LHCN-M2 (cell line): ENCODE data around the gene COPG2. TPM values are rescaled to one million over a fixed set of nuclear protein-coding genes. Genes with fewer than 3 reads are reported as not detected.

Experiments
- DNase-seq: peaks from one replicate; pipeline ENCODE4 v3.0.0-alpha.2; 2012; ENCODE audit warnings: low read depth
- total RNA-seq: library from RNA; depleted of rRNA; stranded (reverse); fragments of >200 nt; gene quantifications from 2 replicates; pipeline ENCODE4 v1.2.3, GENCODE V29; 2014; rRNA removed

Gene COPG2
- total RNA-seq, 1 experiment from 2014 or later = 54.0 TPM

- no peak for DNase-seq
These were observed 192.8 kb downstream of the COPG2 start for GRCh38 chr7:130475776-130476175.

GRCh38 chr7:130473876-130474275, 194.7 kb downstream of the COPG2 start:
- DNase-seq = no peak

DNA sequence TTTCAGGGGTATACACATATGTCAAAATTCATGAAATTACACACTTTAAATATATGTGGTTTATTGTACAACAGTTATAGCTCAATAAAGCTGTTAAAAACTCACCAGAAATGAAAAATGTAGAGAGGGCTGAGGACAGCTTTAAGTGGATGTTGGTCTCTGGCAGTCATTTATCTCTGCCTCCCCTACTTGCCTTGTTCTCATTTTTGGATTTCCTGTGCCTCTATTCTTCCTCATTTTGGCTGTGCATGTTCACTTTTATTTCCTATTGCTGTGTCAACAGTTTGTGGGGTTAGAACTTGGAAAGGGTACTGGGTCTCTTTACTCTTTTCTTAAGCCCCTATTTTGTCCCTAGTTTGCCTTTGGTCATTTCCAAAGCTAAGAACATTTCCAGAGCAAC, 195.3 kb downstream of the COPG2 start:
- DNase-seq = no peak

DNA sequence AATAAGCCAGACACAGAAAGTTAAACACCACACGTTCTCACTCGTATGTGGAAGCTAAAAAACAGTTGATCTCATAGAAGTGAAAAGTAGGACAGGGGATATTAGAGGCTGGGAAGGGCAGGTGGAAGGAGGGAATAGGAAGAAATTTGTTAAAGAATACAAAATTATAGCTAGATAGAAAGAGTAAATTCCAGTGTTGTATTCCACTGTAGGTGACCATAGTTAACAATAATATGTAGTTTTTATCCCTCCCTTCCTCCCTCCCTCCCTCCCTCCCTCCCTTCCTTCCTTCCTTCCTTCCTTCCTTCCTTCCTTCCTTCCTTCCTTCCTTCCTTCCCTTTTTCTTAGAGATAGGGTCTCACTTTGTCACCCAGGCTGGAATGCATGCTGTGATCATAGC, 196.6 kb downstream of the COPG2 start:
- no peak for DNase-seq

GRCh38 chr7:130468612-130469011, 199.9 kb downstream of the COPG2 start:
- DNase-seq = no peak

DNA sequence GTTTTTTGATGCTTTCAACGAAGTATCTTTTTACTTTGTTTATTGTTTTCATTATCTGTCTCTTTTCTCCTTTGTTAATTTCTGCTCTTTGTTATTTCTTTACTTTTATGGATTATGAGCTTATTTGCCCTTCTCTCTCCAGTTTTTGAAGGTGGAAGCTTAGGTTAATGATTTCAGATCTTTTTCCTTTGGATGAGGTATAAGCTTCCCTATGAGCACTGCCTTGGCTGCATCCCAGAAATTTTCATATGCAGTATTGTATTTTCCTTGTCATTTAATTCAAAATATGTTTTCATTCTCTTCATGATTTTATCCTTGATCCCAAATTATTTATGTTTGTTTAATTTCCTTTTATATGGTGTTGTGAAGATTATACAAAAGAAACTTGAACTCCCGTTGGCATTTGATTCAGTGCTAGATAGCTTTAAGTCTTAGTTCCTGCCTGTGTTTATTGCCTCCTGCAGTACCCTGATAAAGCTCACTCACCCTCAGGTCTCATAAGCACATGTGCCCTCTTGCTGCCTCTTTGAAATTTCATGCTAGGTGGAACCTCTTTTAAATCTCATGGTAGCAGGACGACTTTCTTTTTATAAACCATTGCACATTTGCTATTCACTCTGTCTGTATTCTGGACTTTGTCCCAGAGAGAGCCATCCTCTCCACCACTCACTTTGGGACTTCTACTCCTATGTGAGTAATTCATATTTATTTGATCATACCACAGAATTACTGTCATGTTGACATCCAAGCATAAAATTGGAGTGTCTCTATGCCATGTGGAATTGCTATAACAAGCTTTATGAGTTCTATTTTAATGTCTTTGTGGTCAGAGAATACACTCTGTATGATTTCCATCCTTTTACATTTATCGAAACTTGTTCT, 204.8 kb downstream of the COPG2 start:
- no peak for DNase-seq

- no peak for DNase-seq
These were observed 207.3 kb downstream of the COPG2 start for GRCh38 chr7:130461272-130461671.

GRCh38 chr7:130458257-130458656, 210.3 kb downstream of the COPG2 start:
- no peak for DNase-seq

Other genes starting within 250 kb of the COPG2 start
- 33.3 and 34.8 TPM in 2 replicates for gene CEP41, start 227.7 kb downstream of the COPG2 start, total RNA-seq
- gene MEST, start 176.7 kb downstream of the COPG2 start, total RNA-seq = 197 and 202 TPM in 2 replicates
- not detected in 2 replicates for gene TSGA13, start 17.8 kb upstream of the COPG2 start, total RNA-seq
- not detected in 2 replicates for gene KLF14, start 65.5 kb upstream of the COPG2 start, total RNA-seq